Memory B cell (primary cell): ENCODE data around the gene KHDC1L.
A peak's percentile ranks its signal among the peaks of the same experiment; 100 is the strongest.
"Not testable (repeated sequence)": the region's sequence is repeated elsewhere in the genome, so short reads cannot be mapped to it uniquely, and the experiment has no call there.

Experiments
- ATAC-seq: fragments of 150-1000 bp; cut with Tn5 transposase; 2 replicates; pipeline ENCODE4 v1.10.0; 2021; ENCODE audit warnings: low read depth, mild to moderate bottlenecking, moderate library complexity
- DNase-seq, 2 donors: peaks; one replicate each; pipeline ENCODE4 v3.0.0; 2022; ENCODE audit warnings: low spot score in 2 of 2
- H3K27ac Mint-ChIP-seq: one replicate; pipeline ENCODE4 v1.8.0; 2022; ENCODE audit warnings: mild to moderate bottlenecking, moderate library complexity, mixed read lengths
- H3K27me3 Mint-ChIP-seq: one replicate; pipeline ENCODE4 v1.8.0; 2022; ENCODE audit warnings: mixed read lengths
- H3K36me3 Mint-ChIP-seq: one replicate; pipeline ENCODE4 v1.8.0; 2022; ENCODE audit warnings: mild to moderate bottlenecking, mixed read lengths
- H3K4me1 Mint-ChIP-seq: one replicate; pipeline ENCODE4 v1.8.0; 2022; ENCODE audit warnings: mixed read lengths
- H3K4me3 Mint-ChIP-seq: one replicate; pipeline ENCODE4 v1.8.0; 2022; ENCODE audit warnings: mild to moderate bottlenecking, moderate library complexity, mixed read lengths
- H3K9me3 Mint-ChIP-seq: one replicate; pipeline ENCODE4 v1.8.0; 2022; ENCODE audit warnings: mixed read lengths

The KHDC1L gene, protein sequence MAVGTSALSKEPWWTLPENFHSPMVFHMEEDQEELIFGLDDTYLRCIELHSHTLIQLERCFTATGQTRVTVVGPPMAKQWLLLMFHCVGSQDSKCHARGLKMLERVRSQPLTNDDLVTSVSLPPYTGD

DNA sequence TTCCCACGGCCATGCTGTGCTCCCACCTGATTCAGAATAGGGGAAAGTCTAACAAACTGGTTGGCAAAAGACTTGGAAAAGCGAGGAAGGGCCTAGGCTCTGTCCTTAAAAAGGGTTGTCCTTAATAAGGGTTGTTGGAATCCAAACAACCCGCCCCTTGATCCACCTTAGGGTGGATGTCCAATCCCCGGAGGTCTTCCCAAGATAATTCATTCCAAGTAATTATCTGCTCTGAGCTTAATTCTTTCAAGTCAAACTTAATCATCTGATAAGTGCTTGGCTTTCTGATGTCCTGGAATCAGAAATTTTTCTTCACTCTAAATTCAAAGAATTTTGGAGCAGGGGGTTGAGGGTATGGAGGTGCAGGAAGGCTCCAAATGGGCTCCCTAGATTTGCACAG lies at the start of gene KHDC1L:
TSS of gene KHDC1L (minus strand) at position 101 of the 400 bp plus-strand sequence. CDS start at position 13, 88 bp downstream.
- DNase-seq (no peak), ATAC-seq (no peak)
- Mint-ChIP-seq H3K27me3 (no peaks in the 10 kb centered on the region), H3K27ac (no peak within 1 kb of the TSS), H3K9me3 (no peaks in the 10 kb centered on the region), H3K36me3 (no peaks in the 10 kb centered on the region), H3K4me3 (no peak within 1 kb of the TSS), H3K4me1 (no peaks in the 10 kb centered on the region)

DNA sequence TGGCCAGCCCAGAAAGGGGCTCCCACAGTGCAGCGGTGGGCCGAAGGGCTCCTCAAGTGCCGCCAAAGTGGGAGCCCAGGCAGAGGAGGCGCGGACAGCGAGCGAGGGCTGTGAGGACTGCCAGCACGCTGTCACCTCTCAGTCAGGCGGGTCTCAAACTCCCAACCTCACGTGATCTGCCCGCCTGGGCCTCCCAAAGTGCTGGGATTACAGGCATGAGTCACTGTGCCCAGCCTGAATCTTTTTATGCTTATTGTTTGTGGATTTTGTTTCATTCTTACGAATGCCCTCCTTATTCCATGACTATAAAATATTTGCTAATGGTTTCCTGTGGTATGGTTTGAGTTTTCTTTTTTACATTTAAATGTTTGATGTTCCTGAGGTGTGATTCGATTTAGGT lies 44.0 kb upstream of the KHDC1L start:
- H3K9me3 Mint-ChIP-seq, H3K27ac Mint-ChIP-seq, H3K4me3 Mint-ChIP-seq, H3K36me3 Mint-ChIP-seq, H3K27me3 Mint-ChIP-seq, DNase-seq, ATAC-seq: not testable (repeated sequence)
- peaks cover 10% of the 10 kb centered on the region for H3K4me1 Mint-ChIP-seq

DNA sequence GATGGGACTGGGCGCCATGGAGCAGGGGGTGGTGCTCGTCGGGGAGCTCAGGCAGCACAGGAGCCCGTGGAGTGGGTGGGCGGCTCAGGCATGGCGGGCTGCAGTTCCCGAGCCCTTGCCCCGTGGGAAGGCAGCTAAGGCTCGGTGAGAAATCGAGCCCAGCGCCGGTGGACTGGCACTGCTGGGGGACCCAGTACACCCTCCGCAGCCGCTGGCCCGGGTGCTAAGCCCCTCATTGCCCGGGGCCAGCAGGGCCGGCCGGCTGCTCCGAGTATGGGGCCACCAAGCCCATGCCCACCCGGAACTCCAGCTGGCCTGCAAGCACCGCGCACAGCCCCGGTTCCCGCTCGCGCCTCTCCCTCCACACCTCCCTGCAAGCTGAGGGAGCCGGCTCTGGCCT lies 43.6 kb upstream of the KHDC1L start:
- H3K4me1 Mint-ChIP-seq, result peaks cover 14% of the 10 kb centered on the region
- H3K27ac Mint-ChIP-seq, H3K27me3 Mint-ChIP-seq, DNase-seq, H3K4me3 Mint-ChIP-seq, ATAC-seq, H3K9me3 Mint-ChIP-seq, H3K36me3 Mint-ChIP-seq: not testable (repeated sequence)

DNA sequence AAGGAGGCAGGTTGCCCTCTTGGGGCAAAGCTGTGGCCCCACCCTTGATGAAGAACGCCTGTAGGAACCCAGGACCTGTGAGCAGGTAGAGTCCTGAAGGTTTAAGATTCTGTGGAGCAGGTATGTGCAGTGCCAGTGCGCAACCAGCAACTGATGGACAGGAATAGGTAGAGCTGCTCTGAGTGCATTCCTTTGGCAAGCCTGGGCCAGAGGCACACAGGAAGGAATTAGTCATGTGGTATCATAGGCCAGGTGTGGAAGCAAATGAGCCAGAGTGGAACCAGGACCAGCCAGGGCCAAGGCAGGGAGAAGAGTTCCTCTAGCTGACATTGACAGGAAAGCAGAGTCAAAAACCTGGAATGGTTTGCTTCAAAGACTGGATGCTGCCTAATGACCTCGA lies 39.1 kb upstream of the KHDC1L start:
- H3K27ac Mint-ChIP-seq, result no peak overlapping the region
- H3K4me3 Mint-ChIP-seq, result peak overlapping the region; percentile 57
- no peaks in the 10 kb centered on the region for H3K27me3 Mint-ChIP-seq
- H3K36me3 Mint-ChIP-seq, result peaks cover 2% of the 10 kb centered on the region
- ATAC-seq, result no peak
- DNase-seq, result no peak
- H3K4me1 Mint-ChIP-seq, result peaks cover 25% of the 10 kb centered on the region
- no peaks in the 10 kb centered on the region for H3K9me3 Mint-ChIP-seq

DNA sequence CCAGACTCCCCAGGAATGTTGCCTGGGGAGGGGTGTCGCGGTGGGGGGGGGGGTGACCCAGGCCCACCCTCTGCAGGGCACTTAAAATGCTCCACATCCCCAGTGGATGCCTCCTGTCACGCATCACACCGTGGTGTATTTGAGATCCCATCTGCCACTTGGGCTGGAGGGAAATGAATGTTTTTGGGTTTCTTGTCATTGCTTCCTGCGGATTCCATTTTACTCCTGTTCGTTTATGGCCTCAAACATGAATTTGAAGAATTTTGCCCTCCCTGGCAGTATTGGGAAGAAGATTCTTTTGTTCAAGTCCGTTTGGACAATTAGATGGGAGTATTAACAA lies 38.2 kb upstream of the KHDC1L start:
- Mint-ChIP-seq H3K9me3 (no peaks in the 10 kb centered on the region), H3K27me3 (no peaks in the 10 kb centered on the region), H3K27ac (no peak overlapping the region), H3K4me1 (peaks cover 25% of the 10 kb centered on the region), H3K36me3 (no peaks in the 10 kb centered on the region), H3K4me3 (peak overlapping the region; percentile 88)
- DNase-seq, result no peak
- no peak for ATAC-seq

DNA sequence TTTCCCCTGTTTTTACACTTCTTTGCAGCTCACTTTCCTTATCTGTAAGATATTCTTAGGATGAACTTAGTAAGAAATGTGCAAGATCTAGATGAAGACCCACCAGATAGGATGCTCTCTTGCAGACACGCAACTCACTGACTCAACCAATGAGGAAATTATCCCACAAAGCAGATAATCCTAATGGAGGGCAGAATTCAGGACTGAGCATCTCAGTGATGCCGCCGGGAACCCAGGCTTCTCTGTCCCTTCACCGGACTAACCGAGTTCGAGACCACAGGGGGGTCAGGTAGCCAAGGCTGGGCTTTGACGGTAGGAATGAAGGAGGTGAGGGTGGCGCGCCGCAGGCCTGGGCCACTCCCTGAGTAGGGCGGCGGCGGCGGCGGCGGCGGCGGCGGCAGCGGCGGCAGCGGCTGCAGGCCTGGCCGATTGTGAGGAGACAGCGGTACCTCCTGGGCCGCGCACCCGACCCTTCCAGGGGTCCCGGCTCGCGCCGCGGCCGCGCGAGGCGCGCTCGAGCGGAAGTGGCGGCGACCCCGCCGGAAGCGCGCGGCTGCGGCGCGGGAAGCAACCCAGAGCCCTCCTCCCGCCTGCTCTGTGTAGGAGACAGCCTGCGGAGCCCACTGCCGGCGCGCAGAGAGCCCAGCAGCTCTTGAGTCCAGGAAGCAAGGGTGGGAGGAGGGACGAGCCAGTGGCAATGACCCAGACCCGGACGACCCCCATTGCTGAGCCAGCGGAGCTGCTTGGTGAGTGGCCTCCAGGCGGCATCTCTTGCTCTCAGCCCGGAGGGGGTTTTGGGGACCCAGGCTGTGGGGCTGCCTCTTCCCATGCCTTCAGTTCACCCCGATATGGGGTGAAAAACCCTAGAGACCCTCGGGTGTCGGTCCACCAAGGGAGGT lies 37.6 kb upstream of the KHDC1L start, which contains the start of gene KHDC1:
TSS of gene KHDC1 (minus strand) at position 526 of the 899 bp plus-strand sequence. CDS start 20,679 bp downstream, outside the sequence.
- H3K9me3 Mint-ChIP-seq, result no peaks in the 10 kb centered on the region
- no peaks in the 10 kb centered on the region for H3K27me3 Mint-ChIP-seq
- DNase-seq, result peak; percentile 7 to 44
- H3K4me3 Mint-ChIP-seq, result peak within 1 kb of the TSS; percentile 88
- H3K4me1 Mint-ChIP-seq, result peaks cover 25% of the 10 kb centered on the region
- ATAC-seq, result peak; percentile 81
- no peaks in the 10 kb centered on the region for H3K36me3 Mint-ChIP-seq
- no peak within 1 kb of the TSS for H3K27ac Mint-ChIP-seq

DNA sequence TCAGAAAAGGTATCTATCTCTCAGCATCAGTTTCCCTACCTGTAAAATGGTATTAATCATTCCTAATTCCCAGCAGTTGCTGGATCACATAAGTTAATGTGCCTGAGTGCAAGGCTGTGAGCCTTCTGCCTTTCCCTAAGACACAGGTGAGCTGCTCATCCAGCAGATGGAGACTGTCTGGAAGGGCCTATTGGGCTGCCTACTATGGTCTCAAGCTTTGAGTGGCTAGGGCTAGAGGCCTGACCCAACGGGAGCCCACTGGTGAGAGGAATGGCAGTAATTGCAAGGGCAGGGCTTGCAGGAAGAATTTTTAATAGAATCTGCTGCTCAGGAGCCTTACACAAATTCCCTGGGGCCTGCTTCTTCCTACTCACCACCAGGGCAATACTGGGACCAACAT lies 33.4 kb upstream of the KHDC1L start:
- H3K36me3 Mint-ChIP-seq, result no peaks in the 10 kb centered on the region

DNA sequence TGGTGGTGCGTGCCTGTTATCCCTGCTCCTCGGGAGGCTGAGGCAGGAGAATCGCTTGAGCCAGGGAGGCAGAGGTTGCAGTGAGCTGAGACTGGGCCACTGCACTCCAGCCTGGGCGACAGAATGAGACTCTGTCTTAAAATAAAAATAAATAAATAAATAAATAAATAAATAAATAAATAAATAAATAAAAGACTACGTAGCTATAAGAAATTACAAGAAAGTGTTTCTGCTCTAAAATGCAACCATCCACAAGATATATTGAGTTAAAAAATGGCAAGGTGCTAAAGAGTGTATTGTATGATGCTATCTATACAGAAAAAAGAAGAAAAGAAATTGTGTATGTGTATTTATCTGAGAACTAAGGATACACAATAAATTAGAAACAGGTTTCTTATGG lies 29.0 kb upstream of the KHDC1L start:
- DNase-seq, H3K36me3 Mint-ChIP-seq, H3K27ac Mint-ChIP-seq, H3K9me3 Mint-ChIP-seq, H3K27me3 Mint-ChIP-seq, H3K4me3 Mint-ChIP-seq, ATAC-seq, H3K4me1 Mint-ChIP-seq: not testable (repeated sequence)

More for the DNA sequence above, 33.4 kb upstream of the KHDC1L start:
- H3K27ac Mint-ChIP-seq, result no peak overlapping the region
- H3K4me3 Mint-ChIP-seq, result no peak overlapping the region
- no peaks in the 10 kb centered on the region for H3K9me3 Mint-ChIP-seq
- H3K27me3 Mint-ChIP-seq, result no peaks in the 10 kb centered on the region
- peaks cover 9% of the 10 kb centered on the region for H3K4me1 Mint-ChIP-seq
- no peak for DNase-seq
- no peak for ATAC-seq

DNA sequence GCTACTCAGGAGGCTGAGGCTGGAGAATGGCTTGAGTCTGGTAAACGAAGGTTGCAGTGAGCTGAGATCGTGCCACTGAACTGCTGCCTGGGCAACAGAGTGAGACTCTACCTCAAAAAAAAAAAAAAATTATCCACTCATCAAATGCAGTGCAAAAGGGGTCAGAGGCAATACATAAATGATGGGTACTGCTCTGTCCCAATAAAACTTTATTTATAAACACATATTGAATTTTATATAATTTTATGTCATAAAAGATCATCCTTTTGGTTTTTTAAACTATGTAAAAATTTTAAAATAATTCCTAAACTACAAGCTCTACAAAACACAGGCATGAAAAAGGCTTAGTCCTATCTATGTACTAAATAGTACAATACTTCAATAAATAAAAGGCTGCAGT lies 27.4 kb upstream of the KHDC1L start:
- DNase-seq, result no peak

DNA sequence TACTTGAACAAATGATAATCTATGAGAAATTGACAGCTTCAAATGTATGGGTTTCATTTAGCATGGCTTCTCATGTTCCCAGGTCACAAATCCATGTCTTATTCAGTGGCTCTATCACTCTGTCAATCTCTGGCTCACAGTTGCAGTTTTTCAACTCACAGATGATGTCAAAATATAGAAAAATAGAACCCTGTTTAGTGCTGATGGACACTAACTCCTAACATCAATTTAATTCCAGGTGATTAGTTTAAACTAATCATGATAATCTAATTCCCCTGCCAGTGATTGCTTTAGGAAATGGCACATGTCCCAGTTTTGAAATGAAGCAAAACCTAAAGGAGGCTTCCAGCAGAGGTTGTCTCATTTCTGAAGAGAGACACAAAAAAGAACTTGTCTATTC lies 24.7 kb upstream of the KHDC1L start:
- Mint-ChIP-seq H3K4me3 (no peak overlapping the region), H3K36me3 (no peaks in the 10 kb centered on the region), H3K27ac (no peak overlapping the region), H3K4me1 (no peaks in the 10 kb centered on the region), H3K27me3 (peaks cover 4% of the 10 kb centered on the region), H3K9me3 (no peaks in the 10 kb centered on the region)
- ATAC-seq, result no peak
- no peak for DNase-seq

More for the DNA sequence above, 27.4 kb upstream of the KHDC1L start:
- Mint-ChIP-seq H3K9me3 (no peaks in the 10 kb centered on the region), H3K27ac (no peak overlapping the region), H3K27me3 (peaks cover 4% of the 10 kb centered on the region), H3K36me3 (no peaks in the 10 kb centered on the region), H3K4me3 (no peak overlapping the region), H3K4me1 (no peaks in the 10 kb centered on the region)
- ATAC-seq, result no peak

DNA sequence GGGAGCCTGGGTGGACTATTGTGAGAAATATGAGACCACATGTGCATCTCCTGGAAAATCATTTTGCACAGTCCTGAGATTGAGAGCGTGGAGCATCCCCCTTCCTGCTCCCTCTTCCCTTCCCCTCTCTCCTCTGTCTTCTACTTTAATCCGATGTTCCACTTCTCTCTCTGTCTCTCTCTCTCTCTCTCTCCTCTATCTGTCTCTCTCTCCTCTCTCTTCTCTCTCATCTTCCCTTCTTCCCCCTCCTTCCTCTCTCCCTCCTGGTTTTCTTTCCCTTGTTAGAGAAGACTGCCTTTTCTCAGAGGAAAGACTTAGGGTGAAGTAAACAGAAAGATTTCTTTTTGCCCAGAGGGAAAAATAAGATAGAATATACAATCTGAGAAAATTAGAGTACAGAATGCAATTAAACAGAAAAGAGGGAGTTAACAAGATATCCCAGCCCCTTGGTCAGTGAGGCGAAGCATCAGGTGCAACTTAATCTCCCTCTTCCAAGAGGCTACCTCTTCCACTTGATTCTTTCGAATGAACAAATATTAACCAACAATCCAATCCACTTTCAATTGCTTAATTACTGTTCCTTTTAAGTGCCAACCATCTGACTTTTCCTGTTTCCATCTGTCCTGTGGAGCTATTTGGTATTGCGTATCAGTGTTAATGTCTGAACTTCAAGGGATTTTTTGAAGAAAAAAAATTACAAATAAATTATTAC lies 23.1 kb upstream of the KHDC1L start:
- no peak overlapping the region for H3K4me3 Mint-ChIP-seq
- H3K36me3 Mint-ChIP-seq, result no peaks in the 10 kb centered on the region
- H3K9me3 Mint-ChIP-seq, result no peaks in the 10 kb centered on the region
- DNase-seq, result no peak
- H3K27me3 Mint-ChIP-seq, result peaks cover 6% of the 10 kb centered on the region
- ATAC-seq, result no peak
- H3K27ac Mint-ChIP-seq, result no peak overlapping the region
- H3K4me1 Mint-ChIP-seq, result no peaks in the 10 kb centered on the region

DNA sequence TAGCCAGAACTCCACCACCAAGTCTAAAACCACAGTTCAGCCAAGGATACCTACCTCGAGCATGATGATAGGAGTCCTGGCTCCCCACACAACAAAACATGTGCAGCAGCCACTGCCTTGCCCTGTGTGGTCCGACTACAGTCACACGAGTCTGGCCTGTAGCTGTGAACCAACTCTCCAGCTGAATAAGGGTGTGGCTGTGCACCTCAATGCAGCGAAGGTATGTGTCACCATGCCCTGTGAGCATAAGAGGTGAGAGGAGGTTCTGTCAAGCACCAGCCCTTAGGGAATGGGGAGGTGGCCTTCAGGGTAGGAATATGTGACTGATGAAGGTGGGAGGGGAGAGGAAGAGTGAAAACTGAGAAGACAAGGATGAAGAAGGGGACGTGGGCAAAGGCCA lies 16.7 kb upstream of the KHDC1L start:
- ATAC-seq, result no peak
- Mint-ChIP-seq H3K4me3 (no peak overlapping the region), H3K27me3 (peaks cover 2% of the 10 kb centered on the region), H3K27ac (no peak overlapping the region), H3K4me1 (no peaks in the 10 kb centered on the region), H3K9me3 (no peaks in the 10 kb centered on the region), H3K36me3 (no peaks in the 10 kb centered on the region)
- DNase-seq, result no peak

DNA sequence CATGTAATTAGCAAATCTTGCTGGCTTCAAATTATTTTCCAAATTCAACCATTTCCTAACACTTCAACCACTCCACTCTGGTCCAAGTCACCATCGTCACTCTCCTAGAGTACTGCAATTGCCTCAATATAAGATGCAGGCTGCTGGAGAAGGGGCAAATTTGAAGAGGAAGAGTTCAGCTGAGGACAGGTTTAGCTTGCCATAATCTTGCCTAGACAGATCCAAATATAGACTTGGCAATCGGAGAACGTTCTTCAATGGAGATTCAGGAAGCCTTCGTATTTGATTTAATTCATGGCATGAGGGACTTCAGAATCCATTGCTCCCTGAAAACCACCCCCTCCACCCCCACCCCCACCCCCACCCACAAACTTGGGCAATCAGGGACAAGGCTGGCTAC lies 15.4 kb upstream of the KHDC1L start:
- Mint-ChIP-seq H3K4me3 (no peak overlapping the region), H3K9me3 (no peaks in the 10 kb centered on the region), H3K36me3 (no peaks in the 10 kb centered on the region), H3K27me3 (peaks cover 2% of the 10 kb centered on the region), H3K27ac (no peak overlapping the region), H3K4me1 (no peaks in the 10 kb centered on the region)
- ATAC-seq, result no peak
- DNase-seq, result no peak

DNA sequence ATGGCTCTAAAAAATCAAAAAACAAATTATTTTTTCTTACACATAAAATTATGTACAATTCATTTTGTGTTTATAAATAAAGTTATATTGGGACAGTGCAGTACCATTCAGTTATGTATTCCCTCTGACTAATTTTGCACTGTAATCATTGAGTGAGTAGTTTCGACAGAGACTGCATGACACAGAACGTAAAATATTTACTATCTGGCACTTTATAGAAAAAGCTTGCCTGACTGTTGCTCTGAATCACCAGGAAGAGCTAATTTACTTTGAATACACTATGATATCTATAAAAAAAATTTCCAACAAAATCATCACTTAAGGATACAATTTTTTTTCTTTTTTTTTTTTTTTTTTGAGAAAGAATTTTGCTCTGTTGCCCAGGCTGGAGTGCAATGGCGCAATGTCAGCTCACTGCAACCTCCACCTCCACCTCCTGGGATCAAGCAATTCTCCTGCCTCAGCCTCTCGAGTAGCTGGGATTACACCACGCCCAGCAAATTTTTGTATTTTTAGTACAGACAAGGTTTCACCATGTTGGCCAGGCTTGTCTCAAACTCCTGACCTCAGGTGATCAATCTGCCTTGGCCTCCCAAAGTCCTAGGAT lies 11.0 kb upstream of the KHDC1L start:
- no peaks in the 10 kb centered on the region for H3K9me3 Mint-ChIP-seq
- H3K4me3 Mint-ChIP-seq, result no peak overlapping the region
- ATAC-seq (no peak), DNase-seq (no peak)
- H3K4me1 Mint-ChIP-seq, result no peaks in the 10 kb centered on the region
- H3K27me3 Mint-ChIP-seq, result no peaks in the 10 kb centered on the region
- H3K27ac Mint-ChIP-seq, result no peak overlapping the region
- H3K36me3 Mint-ChIP-seq, result no peaks in the 10 kb centered on the region
